B cell (primary cell): ENCODE data around the gene GRIA3. TPM values are rescaled to one million over a fixed set of nuclear protein-coding genes. Genes with fewer than 3 reads are reported as not detected.

ENCODE experiments used
- ATAC-seq: fragments of 200-7000 bp; cut with Tn5 transposase; one replicate; pipeline ENCODE4 v1.10.0; 2021; ENCODE audit warnings: low read depth, mild to moderate bottlenecking, moderate number of reproducible peaks, moderate library complexity
- CTCF ChIA-PET: fragments of 350-600 bp; sonication (Branson Sonifier 250); formaldehyde crosslinking; loops from one replicate; lab custom pipeline; 2021; ENCODE audit warnings: antibody characterized with exemption, inconsistent platforms; lab: Charles Lee
- POLR2A ChIA-PET: fragments of 350-600 bp; sonication (Branson Sonifier 250); formaldehyde crosslinking; loops from one replicate; lab custom pipeline; 2021; ENCODE audit warnings: antibody characterized with exemption; lab: Charles Lee
- DNase-seq: peaks from one replicate; pipeline ENCODE4 v3.0.0; 2013
- H2AFZ ChIP-seq: 2 replicates; pipeline ENCODE4 v1.6.1; 2012; ENCODE audit warnings: mild to moderate bottlenecking, low read depth, low read length; ENCODE audit not compliant: insufficient read depth, poor library complexity, severe bottlenecking
- H3K27ac ChIP-seq, 2 donors: 1 replicate in 1 of 2; 2 replicates in 1 of 2; pipeline ENCODE4 v1.5.1; 2012 to 2013; ENCODE audit warnings: low read length in 2 of 2, mild to moderate bottlenecking in 2 of 2, moderate library complexity in 1 of 2
- H3K27me3 ChIP-seq, 4 experiments: fragments of 200-600 bp in 1 of 4; sonication (generic) in 1 of 4; replicated peaks in 1 of 4; 1 replicate in 2 of 4; 2 replicates in 2 of 4; pipeline versions ENCODE4 v1.6.1 to v1.7.0; 2013 to 2016; ENCODE audit warnings: low read length in 3 of 4, mild to moderate bottlenecking in 2 of 4, mixed read lengths in 1 of 4, moderate library complexity in 1 of 4; ENCODE audit not compliant: insufficient read depth in 4 of 4, control insufficient read depth in 3 of 4; ENCODE audit errors: control extremely low read depth in 1 of 4
- H3K36me3 ChIP-seq, 2 experiments: replicated peaks in 1 of 2; 1 replicate in 1 of 2; 2 replicates in 1 of 2; pipeline versions ENCODE4 v1.6.1 to v1.7.1; 2013; ENCODE audit warnings: low read length in 1 of 2; ENCODE audit not compliant: insufficient read depth in 2 of 2, control insufficient read depth in 1 of 2; ENCODE audit errors: control extremely low read depth in 1 of 2, extremely low read depth in 1 of 2
- H3K4me1 ChIP-seq, 2 donors: fragments of 200-600 bp in 1 of 2; sonication (generic) in 1 of 2; 1 replicate in 1 of 2; 2 replicates in 1 of 2; pipeline versions ENCODE4 v1.5.1 to v1.6.1; 2013 to 2017; ENCODE audit warnings: low read length in 2 of 2; ENCODE audit not compliant: control insufficient read depth in 2 of 2, insufficient read depth in 2 of 2
- H3K4me2 ChIP-seq: replicated peaks from 2 replicates; pipeline ENCODE3; 2012; ENCODE audit warnings: mild to moderate bottlenecking, low read depth, low read length; ENCODE audit not compliant: poor library complexity, severe bottlenecking
- H3K4me3 ChIP-seq, 5 experiments: fragments of 200-600 bp in 1 of 5; sonication (generic) in 1 of 5; 1 replicate in 3 of 5; 2 replicates in 2 of 5; pipeline versions ENCODE4 v1.5.1 to v1.7.0; 2011 to 2016; ENCODE audit warnings: low read length in 4 of 5, mild to moderate bottlenecking in 4 of 5, low read depth in 2 of 5, control low read depth in 1 of 5, moderate library complexity in 1 of 5; ENCODE audit not compliant: insufficient read depth in 1 of 5; ENCODE audit errors: control extremely low read depth in 1 of 5, extremely low read depth in 1 of 5
- H3K79me2 ChIP-seq: fragments of 200-600 bp; sonication (generic); one replicate; pipeline ENCODE4 v1.6.0; 2016; ENCODE audit warnings: low read length; ENCODE audit not compliant: control insufficient read depth, insufficient read depth
- H3K9ac ChIP-seq: fragments of 200-600 bp; sonication (generic); 2 replicates; pipeline ENCODE4 v1.6.1; 2017; ENCODE audit warnings: mild to moderate bottlenecking, low read length, moderate library complexity
- H3K9me3 ChIP-seq, 3 donors: one replicate each; pipeline versions ENCODE4 v1.6.1 to v1.7.1; 2013; ENCODE audit warnings: low read length in 2 of 3; ENCODE audit not compliant: control insufficient read depth in 2 of 3, insufficient read depth in 1 of 3; ENCODE audit errors: control extremely low read depth in 1 of 3
- H4K20me1 ChIP-seq: 2 replicates; pipeline ENCODE4 v1.6.0; 2012; ENCODE audit warnings: mild to moderate bottlenecking, low read length; ENCODE audit not compliant: insufficient read depth, control insufficient read depth, poor library complexity, severe bottlenecking
- H3K27ac Mint-ChIP-seq: one replicate; pipeline ENCODE4 v1.8.0; 2021; ENCODE audit warnings: mixed read lengths
- H3K27me3 Mint-ChIP-seq: one replicate; pipeline ENCODE4 v1.8.0; 2021; ENCODE audit warnings: mixed read lengths
- H3K4me1 Mint-ChIP-seq: one replicate; pipeline ENCODE4 v1.8.0; 2021; ENCODE audit warnings: mixed read lengths
- H3K4me3 Mint-ChIP-seq: one replicate; pipeline ENCODE4 v1.8.0; 2021; ENCODE audit warnings: mixed read lengths
- H3K9me3 Mint-ChIP-seq: one replicate; pipeline ENCODE4 v1.8.0; 2022; ENCODE audit warnings: mixed read lengths; ENCODE audit not compliant: insufficient read depth
- EZH2 ChIP-seq: IDR thresholded peaks from 2 replicates; pipeline ENCODE4 v1.6.1; 2012; ENCODE audit warnings: borderline replicate concordance, low read depth, mild to moderate bottlenecking, moderate library complexity, low read length; ENCODE audit not compliant: insufficient read depth, poor library complexity, severe bottlenecking
- WGBS: methylation state at CpG from one replicate; pipeline ENCODE4 v1.1.5; 2013; ENCODE audit warnings: missing lambda C conversion rate; ENCODE audit not compliant: insufficient coverage; 5-methylcytosine and 5-hydroxymethylcytosine counted together
- intact Hi-C: fragments of 100-400 bp; cut with micrococcal nuclease; formaldehyde crosslinking; loops from one replicate; pipeline ENCODE4 v1.10.0; 2022
- polyA plus RNA-seq: library from polyadenylated mRNA; depleted of rRNA; stranded (reverse); fragments of >200 nt; gene quantifications from 2 replicates; pipeline ENCODE4 v1.2.3, GENCODE V29; 2012
- total RNA-seq, 2 donors: library from RNA; stranded (reverse); fragments of 120-200 nt in 1 of 2; gene quantifications; 1 replicate in 1 of 2; 2 replicates in 1 of 2; pipeline versions ENCODE4 v1.2.3 to v1.2.4, GENCODE V29; 2013 to 2022
- TF ChIP-seq, protein P1 (sequence below): fragments of 200-600 bp; IDR thresholded peaks from one replicate; pipeline ENCODE4 v1.8.0; 2022; ENCODE audit warnings: antibody characterized with exemption, mild to moderate bottlenecking

GRIA3 gene
- total and polyA plus RNA-seq, 2 donors (not counting 1 experiment from before 2014, with no cell fraction given), result not detected

DNA sequence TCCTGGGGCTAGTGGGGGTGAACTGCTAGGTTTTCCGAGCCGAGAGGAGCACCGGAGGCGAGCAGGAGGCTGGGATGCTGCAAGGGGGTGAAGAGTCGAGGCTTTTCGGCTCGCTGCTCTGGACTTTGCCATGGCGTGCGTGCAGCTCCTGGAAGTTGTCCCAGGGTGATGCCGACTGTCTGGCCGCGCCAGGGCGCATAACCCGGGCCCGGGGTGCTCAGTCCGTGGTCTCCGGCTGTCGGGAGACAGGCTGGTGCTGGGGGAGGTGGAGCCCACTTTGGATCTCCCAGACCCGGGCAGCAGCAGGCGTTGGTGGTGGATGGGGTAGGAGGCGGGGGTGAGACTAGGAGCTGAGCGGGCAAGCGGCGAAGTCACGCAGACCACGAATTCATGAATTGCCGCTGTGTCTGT lies 793 bp downstream of the GRIA3 start:
- Histone ChIP-seq H3K4me3 (no peak overlapping the region), H3K27me3 (peaks cover 0 to 25% (median 0%) of the 10 kb centered on the region in 4 experiments), H3K4me1 (no peaks in the 10 kb centered on the region), H3K36me3 (no peaks in the 10 kb centered on the region), H3K27ac (no peak overlapping the region), H3K4me2 (peak overlapping the region; percentile 11), H3K79me2 (no peaks in the 10 kb centered on the region), H3K9me3 (no peaks in the 10 kb centered on the region), H3K9ac (no peak overlapping the region), H4K20me1 (no peaks in the 10 kb centered on the region), H2AFZ (no peak overlapping the region)
- H3K27me3 Mint-ChIP-seq, result peaks cover 26% of the 10 kb centered on the region
- no peak overlapping the region for H3K27ac Mint-ChIP-seq
- H3K4me1 Mint-ChIP-seq, result peaks cover 7% of the 10 kb centered on the region
- intact Hi-C loops, result no loop called here
- no peak for ATAC-seq
- ChIA-PET POLR2A (no interaction called here), CTCF (no interaction called here)
- DNase-seq, result no peak
- no peak for TF ChIP-seq EZH2
- TF ChIP-seq, protein P1, sequence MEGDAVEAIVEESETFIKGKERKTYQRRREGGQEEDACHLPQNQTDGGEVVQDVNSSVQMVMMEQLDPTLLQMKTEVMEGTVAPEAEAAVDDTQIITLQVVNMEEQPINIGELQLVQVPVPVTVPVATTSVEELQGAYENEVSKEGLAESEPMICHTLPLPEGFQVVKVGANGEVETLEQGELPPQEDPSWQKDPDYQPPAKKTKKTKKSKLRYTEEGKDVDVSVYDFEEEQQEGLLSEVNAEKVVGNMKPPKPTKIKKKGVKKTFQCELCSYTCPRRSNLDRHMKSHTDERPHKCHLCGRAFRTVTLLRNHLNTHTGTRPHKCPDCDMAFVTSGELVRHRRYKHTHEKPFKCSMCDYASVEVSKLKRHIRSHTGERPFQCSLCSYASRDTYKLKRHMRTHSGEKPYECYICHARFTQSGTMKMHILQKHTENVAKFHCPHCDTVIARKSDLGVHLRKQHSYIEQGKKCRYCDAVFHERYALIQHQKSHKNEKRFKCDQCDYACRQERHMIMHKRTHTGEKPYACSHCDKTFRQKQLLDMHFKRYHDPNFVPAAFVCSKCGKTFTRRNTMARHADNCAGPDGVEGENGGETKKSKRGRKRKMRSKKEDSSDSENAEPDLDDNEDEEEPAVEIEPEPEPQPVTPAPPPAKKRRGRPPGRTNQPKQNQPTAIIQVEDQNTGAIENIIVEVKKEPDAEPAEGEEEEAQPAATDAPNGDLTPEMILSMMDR, result no peak
- no peaks in the 10 kb centered on the region for H3K9me3 Mint-ChIP-seq
- no peak overlapping the region for H3K4me3 Mint-ChIP-seq
- 10% methylated on average over 12 of the region's 27 CpGs for WGBS

DNA sequence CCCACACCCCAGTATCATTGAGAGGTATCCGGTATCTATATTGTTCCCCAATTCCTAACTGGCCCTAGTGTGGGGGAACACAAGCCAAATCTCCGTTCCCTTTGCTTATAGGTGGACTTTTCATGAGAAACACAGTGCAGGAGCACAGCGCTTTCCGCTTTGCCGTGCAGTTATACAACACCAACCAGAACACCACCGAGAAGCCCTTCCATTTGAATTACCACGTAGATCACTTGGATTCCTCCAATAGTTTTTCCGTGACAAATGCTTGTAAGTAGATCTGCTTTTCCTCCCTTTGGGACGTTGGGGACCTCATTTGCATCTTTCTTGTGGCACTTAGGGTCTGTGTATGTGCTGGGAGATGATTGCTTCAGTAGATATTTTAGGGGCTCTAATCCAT lies 1.6 kb downstream of the GRIA3 start:
- ATAC-seq (no peak), DNase-seq (no peak)
- TF ChIP-seq, protein P1, result no peak
- no peak for TF ChIP-seq EZH2
- Histone ChIP-seq H2AFZ (no peak overlapping the region), H3K27ac (no peak overlapping the region), H3K9ac (no peak overlapping the region), H3K4me2 (no peak overlapping the region), H3K9me3 (no peaks in the 10 kb centered on the region), H3K27me3 (peaks cover 0 to 25% (median 0%) of the 10 kb centered on the region in 4 experiments), H3K4me1 (no peaks in the 10 kb centered on the region), H4K20me1 (no peaks in the 10 kb centered on the region), H3K79me2 (no peaks in the 10 kb centered on the region), H3K36me3 (no peaks in the 10 kb centered on the region), H3K4me3 (no peak overlapping the region)
- intact Hi-C loops, result no loop called here
- 53% methylated on average over 4 of the region's 9 CpGs for WGBS
- peaks cover 26% of the 10 kb centered on the region for H3K27me3 Mint-ChIP-seq
- ChIA-PET POLR2A (no interaction called here), CTCF (no interaction called here)
- H3K27ac Mint-ChIP-seq, result no peak overlapping the region
- no peak overlapping the region for H3K4me3 Mint-ChIP-seq
- peaks cover 7% of the 10 kb centered on the region for H3K4me1 Mint-ChIP-seq
- no peaks in the 10 kb centered on the region for H3K9me3 Mint-ChIP-seq
